ENCODE results near the gene REC8. TPM values are rescaled to one million over a fixed set of nuclear protein-coding genes. Genes with fewer than 3 reads are reported as not detected.

The REC8 gene
- total and polyA plus RNA-seq, 2 of the 13 experiments (the other 11 are each of a cell fraction or from before 2014, with no cell fraction given): 3.4 to 14.7 TPM

DNA sequence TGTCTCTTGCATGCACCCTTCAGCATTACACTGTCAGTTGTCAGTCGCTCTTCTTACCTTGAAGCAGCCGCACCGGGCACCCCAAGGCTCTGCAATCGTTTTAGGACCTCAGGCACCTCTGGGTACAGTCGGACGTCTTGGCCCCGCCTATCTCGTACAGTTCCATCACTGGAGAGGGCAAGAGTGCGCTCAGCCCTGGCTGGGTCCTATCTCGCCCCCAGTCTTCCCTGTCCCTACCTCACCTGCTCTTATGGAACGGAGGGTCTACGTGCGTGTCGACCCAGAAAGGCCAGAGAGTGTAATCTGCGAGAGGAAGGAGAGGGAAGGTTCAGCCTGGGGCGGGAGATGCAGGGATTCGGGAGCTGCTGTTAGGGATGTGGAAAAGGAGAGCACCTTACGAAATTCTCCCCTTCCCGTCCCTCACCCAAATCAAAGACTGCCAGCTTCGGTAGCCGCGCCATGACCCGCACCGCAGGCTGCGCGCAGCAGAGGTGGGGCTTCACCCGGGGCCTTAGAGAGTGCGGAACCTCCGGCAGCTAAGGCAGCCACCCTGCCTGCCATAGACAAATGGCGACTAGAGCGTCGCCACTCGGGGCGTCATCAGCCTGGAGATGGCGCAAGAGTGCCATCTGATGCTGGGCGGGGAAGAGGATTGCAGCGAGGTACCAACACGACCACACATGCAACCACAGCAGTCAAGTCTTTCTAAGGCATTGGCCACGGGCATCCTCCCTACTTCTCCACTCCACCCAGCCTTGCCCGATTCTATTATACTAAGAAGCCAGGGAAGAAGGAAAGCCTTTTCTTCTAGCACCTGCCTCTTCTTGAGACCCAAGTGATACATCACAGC lies 43.8 kb downstream of the REC8 start, which contains the start of gene MDP1 (continued):
- TF ChIP-seq, protein P1, sequence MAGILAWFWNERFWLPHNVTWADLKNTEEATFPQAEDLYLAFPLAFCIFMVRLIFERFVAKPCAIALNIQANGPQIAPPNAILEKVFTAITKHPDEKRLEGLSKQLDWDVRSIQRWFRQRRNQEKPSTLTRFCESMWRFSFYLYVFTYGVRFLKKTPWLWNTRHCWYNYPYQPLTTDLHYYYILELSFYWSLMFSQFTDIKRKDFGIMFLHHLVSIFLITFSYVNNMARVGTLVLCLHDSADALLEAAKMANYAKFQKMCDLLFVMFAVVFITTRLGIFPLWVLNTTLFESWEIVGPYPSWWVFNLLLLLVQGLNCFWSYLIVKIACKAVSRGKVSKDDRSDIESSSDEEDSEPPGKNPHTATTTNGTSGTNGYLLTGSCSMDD (CRISPR knock-in tag; IDR thresholded peaks at IDR 0.05): no peak
- TF ChIP-seq HNF4G (IDR thresholded peaks at IDR 0.05; ENCODE audit: borderline replicate concordance, low read depth, low read length) (no peak; the same call in 1 of the 2 replicates), HNF4G (CRISPR knock-in tag; IDR thresholded peaks at IDR 0.05; ENCODE audit: borderline replicate concordance, low read depth) (peak; percentile 93), ZNF24 (IDR thresholded peaks at IDR 0.05) (no peak), NCOR1 (IDR thresholded peaks at IDR 0.05; ENCODE audit: borderline replicate concordance, low read length) (no peak), CCAR2 (optimal IDR thresholded peaks at IDR 0.05; ENCODE audit: low read depth, low read length) (peak; percentile 91), ZIK1 (CRISPR knock-in tag; IDR thresholded peaks at IDR 0.05; ENCODE audit: borderline replicate concordance, low read depth) (peak; percentile 99), RELA (CRISPR knock-in tag; IDR thresholded peaks at IDR 0.05) (peak; percentile 98), ZNF607 (CRISPR knock-in tag; IDR thresholded peaks at IDR 0.05; ENCODE audit: borderline replicate concordance) (peak; percentile 96), ZNF484 (CRISPR knock-in tag; IDR thresholded peaks at IDR 0.05; ENCODE audit: borderline replicate concordance, low read depth) (no peak; the same call in 1 of the 2 replicates), NFRKB (IDR thresholded peaks at IDR 0.05) (0 out of 2 replicates have a peak, but pooled peaks have one; percentile 43), PRPF4 (IDR thresholded peaks at IDR 0.05; ENCODE audit: low read depth, low read length, poor library complexity, severe bottlenecking) (peak; percentile 23), KMT2A (CRISPR knock-in tag; IDR thresholded peaks at IDR 0.05) (peak; percentile 99), ZNF790 (CRISPR knock-in tag; IDR thresholded peaks at IDR 0.05; ENCODE audit: borderline replicate concordance) (peak; percentile 83; the same call in 1 of the 2 replicates), ZNF12 (CRISPR knock-in tag; IDR thresholded peaks at IDR 0.05) (peak; percentile 91), ZFX (CRISPR knock-in tag; IDR thresholded peaks at IDR 0.05; ENCODE audit: low read depth) (peak; percentile 98), NR3C1 (CRISPR knock-in tag; IDR thresholded peaks at IDR 0.05) (peak; percentile 77; the same call in 1 of the 2 replicates), ZBTB7A (CRISPR knock-in tag; IDR thresholded peaks at IDR 0.05) (no peak; the same call in 1 of the 2 replicates)
- TF ChIP-seq, protein P2, sequence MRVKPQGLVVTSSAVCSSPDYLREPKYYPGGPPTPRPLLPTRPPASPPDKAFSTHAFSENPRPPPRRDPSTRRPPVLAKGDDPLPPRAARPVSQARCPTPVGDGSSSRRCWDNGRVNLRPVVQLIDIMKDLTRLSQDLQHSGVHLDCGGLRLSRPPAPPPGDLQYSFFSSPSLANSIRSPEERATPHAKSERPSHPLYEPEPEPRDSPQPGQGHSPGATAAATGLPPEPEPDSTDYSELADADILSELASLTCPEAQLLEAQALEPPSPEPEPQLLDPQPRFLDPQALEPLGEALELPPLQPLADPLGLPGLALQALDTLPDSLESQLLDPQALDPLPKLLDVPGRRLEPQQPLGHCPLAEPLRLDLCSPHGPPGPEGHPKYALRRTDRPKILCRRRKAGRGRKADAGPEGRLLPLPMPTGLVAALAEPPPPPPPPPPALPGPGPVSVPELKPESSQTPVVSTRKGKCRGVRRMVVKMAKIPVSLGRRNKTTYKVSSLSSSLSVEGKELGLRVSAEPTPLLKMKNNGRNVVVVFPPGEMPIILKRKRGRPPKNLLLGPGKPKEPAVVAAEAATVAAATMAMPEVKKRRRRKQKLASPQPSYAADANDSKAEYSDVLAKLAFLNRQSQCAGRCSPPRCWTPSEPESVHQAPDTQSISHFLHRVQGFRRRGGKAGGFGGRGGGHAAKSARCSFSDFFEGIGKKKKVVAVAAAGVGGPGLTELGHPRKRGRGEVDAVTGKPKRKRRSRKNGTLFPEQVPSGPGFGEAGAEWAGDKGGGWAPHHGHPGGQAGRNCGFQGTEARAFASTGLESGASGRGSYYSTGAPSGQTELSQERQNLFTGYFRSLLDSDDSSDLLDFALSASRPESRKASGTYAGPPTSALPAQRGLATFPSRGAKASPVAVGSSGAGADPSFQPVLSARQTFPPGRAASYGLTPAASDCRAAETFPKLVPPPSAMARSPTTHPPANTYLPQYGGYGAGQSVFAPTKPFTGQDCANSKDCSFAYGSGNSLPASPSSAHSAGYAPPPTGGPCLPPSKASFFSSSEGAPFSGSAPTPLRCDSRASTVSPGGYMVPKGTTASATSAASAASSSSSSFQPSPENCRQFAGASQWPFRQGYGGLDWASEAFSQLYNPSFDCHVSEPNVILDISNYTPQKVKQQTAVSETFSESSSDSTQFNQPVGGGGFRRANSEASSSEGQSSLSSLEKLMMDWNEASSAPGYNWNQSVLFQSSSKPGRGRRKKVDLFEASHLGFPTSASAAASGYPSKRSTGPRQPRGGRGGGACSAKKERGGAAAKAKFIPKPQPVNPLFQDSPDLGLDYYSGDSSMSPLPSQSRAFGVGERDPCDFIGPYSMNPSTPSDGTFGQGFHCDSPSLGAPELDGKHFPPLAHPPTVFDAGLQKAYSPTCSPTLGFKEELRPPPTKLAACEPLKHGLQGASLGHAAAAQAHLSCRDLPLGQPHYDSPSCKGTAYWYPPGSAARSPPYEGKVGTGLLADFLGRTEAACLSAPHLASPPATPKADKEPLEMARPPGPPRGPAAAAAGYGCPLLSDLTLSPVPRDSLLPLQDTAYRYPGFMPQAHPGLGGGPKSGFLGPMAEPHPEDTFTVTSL (CRISPR knock-in tag; IDR thresholded peaks at IDR 0.05; ENCODE audit: borderline replicate concordance): no peak
- TF ChIP-seq, protein P3, sequence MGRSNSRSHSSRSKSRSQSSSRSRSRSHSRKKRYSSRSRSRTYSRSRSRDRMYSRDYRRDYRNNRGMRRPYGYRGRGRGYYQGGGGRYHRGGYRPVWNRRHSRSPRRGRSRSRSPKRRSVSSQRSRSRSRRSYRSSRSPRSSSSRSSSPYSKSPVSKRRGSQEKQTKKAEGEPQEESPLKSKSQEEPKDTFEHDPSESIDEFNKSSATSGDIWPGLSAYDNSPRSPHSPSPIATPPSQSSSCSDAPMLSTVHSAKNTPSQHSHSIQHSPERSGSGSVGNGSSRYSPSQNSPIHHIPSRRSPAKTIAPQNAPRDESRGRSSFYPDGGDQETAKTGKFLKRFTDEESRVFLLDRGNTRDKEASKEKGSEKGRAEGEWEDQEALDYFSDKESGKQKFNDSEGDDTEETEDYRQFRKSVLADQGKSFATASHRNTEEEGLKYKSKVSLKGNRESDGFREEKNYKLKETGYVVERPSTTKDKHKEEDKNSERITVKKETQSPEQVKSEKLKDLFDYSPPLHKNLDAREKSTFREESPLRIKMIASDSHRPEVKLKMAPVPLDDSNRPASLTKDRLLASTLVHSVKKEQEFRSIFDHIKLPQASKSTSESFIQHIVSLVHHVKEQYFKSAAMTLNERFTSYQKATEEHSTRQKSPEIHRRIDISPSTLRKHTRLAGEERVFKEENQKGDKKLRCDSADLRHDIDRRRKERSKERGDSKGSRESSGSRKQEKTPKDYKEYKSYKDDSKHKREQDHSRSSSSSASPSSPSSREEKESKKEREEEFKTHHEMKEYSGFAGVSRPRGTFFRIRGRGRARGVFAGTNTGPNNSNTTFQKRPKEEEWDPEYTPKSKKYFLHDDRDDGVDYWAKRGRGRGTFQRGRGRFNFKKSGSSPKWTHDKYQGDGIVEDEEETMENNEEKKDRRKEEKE (IDR thresholded peaks at IDR 0.05): no peak

All from HepG2 (cell line).